ACC112 (cell line): Measurements from ENCODE around the gene OR2AT4.
"Not testable (repeated sequence)": the region's sequence is repeated elsewhere in the genome, so short reads cannot be mapped to it uniquely, and the experiment has no call there.

ENCODE experiments used
- H2AFZ ChIP-seq: fragments of 200-600 bp; sonication (generic); one replicate; pipeline ENCODE4 v1.6.0; 2017; ENCODE audit warnings: antibody characterized with exemption, low read length; ENCODE audit not compliant: unreplicated experiment
- H3K27ac ChIP-seq: fragments of 200-600 bp; sonication (generic); 2 replicates; pipeline ENCODE4 v1.5.1; 2014; ENCODE audit warnings: low read depth, mild to moderate bottlenecking, antibody characterized with exemption, low read length, moderate library complexity
- H3K27me3 ChIP-seq: fragments of 200-600 bp; sonication (generic); 2 replicates; pipeline ENCODE4 v1.6.1; 2014; ENCODE audit warnings: mild to moderate bottlenecking, antibody characterized with exemption, low read length, moderate library complexity, mixed read lengths; ENCODE audit not compliant: insufficient read depth
- H3K36me3 ChIP-seq: fragments of 200-600 bp; sonication (generic); 2 replicates; pipeline ENCODE4 v1.6.1; 2016; ENCODE audit warnings: mild to moderate bottlenecking, antibody characterized with exemption, low read length, moderate library complexity, mixed read lengths; ENCODE audit not compliant: insufficient read depth
- H3K4me1 ChIP-seq: fragments of 200-600 bp; sonication (generic); one replicate; pipeline ENCODE4 v1.6.1; 2016; ENCODE audit warnings: low read length, mixed read lengths; ENCODE audit not compliant: insufficient read depth, unreplicated experiment, control insufficient read depth
- H3K4me3 ChIP-seq: fragments of 200-600 bp; sonication (generic); 2 replicates; pipeline ENCODE4 v1.5.1; 2014; ENCODE audit warnings: mild to moderate bottlenecking, low read depth, low read length
- H3K79me2 ChIP-seq: fragments of 200-600 bp; sonication (generic); one replicate; pipeline ENCODE4 v1.6.0; 2016; ENCODE audit warnings: low read length; ENCODE audit not compliant: control insufficient read depth, unreplicated experiment, insufficient read depth

Gene OR2AT4

DNA sequence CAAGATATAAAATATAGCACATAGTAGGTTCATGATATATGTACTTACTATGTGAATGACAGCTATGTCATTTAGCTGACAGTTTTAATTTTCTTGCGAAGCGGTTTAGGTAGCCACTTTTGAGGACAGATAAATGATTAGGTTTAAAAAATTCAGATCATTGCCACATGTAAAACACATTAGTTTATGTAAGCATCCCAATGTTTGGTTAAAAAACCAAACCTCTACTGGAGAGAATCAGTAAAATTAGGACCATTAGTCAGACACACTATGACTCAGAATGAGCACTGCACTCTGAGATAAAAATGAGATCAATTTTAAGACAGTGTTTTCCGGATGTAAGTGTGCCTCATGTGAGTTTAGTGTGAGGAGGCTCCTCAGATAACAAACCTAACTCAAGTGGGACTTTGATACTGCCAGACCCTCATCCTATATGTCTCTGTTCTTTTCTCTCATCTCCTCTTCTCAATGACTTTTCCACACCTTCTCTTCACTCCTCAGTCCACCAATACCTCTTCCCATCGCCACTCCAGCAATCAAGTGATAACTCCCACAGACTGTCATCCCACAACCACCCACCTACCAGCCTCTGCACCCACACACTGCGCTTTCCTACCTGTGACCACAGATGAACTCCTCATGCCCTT, 6.8 kb upstream of the OR2AT4 start:
- H3K79me2 ChIP-seq = no peaks in the 10 kb centered on the region
- no peaks in the 10 kb centered on the region for H3K27me3 ChIP-seq
- H3K4me1 ChIP-seq = peaks cover 35% of the 10 kb centered on the region
- H2AFZ ChIP-seq = no peak overlapping the region
- H3K36me3 ChIP-seq = no peaks in the 10 kb centered on the region
- H3K27ac ChIP-seq = peak overlapping the region; percentile 32
- 0 out of 2 replicates have a peak overlapping the region, but pooled peaks have one; percentile 11 for H3K4me3 ChIP-seq

DNA sequence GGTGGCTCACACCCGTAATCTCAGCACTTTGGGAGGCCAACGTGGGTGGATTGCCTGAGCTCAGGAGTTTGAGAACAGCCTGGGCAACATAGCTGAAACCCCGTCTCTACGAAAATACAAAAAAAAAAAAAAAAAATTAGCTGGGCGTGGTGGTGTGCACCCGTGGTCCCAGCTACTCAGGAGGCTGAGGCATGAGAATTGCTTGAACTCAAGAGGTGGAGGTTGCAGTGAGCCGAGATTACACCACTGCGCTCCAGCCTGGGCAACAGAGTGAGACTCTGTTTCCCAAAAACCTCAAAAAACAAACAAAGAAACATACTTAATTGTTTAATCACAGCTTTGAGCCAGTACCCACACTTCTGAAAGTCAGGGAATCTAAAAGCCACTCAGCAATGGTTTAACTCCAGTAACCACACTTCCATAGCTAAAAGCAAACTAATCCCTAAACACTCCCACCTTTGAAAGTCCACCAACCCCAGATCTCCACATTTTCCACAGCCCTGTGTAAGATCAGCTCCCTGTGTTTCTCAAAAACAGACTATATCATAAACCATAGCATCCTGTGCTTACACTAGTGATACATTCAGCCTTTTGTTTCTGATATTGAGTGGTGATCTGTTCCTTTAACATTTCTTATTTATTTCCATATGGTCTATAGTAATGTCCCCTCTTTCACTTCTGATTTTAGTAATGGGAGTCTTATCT, 4.9 kb upstream of the OR2AT4 start:
- no peak overlapping the region for H3K27ac ChIP-seq
- H3K4me3 ChIP-seq = no peak overlapping the region
- no peaks in the 10 kb centered on the region for H3K79me2 ChIP-seq
- H3K27me3 ChIP-seq = 0 out of 2 replicates have a peak, but pooled peaks cover 1% of the 10 kb centered on the region
- peaks cover 20% of the 10 kb centered on the region for H3K4me1 ChIP-seq
- H2AFZ ChIP-seq = no peak overlapping the region
- H3K36me3 ChIP-seq = no peaks in the 10 kb centered on the region

DNA sequence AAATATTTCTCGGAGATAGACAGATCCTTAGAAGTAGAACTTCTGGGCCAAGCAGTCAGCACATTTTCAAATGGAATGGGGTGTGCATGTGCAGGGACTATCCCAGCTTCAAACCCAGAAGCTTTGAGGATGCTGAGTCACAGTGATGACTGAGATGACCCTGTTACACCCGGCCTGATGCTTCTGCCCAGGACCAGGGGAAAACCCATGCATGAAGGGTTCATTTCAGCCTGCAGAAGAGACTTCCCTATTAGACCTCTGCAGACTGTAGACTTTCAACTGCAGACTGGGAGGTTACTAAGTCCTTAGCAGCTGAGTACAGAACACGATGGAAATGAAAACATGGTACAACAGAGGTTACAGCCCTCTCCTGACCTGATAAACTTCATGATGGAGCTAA, 3.6 kb upstream of the OR2AT4 start:
- H3K79me2 ChIP-seq = no peaks in the 10 kb centered on the region
- H2AFZ ChIP-seq = no peak overlapping the region
- H3K27me3 ChIP-seq = peaks cover 8% of the 10 kb centered on the region
- no peak overlapping the region; the same call in 1 of the 2 replicates for H3K4me3 ChIP-seq
- H3K4me1 ChIP-seq = peaks cover 20% of the 10 kb centered on the region
- H3K36me3 ChIP-seq = no peaks in the 10 kb centered on the region
- H3K27ac ChIP-seq = peak overlapping the region; percentile 28

DNA sequence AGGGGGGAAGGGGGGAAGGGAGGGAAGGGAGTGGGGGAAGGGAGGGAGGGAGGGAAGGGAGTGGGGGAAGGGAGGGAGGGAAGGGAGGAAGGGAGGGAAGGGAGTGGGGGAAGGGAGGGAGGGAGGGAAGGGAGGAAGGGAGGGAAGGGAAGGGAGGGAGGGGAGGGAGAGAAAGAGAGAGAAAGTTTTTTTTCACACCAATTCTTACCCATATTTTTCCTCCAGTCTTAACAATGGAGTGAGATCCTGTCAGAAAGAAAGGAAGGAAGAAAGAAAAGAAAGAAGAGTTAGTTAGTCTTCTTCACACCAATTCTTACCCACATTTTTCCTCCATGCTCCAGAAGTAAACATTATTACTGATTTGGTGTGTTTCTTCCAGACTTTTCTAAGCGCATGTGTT, 3.0 kb upstream of the OR2AT4 start:
- Histone ChIP-seq H2AFZ (no peak overlapping the region), H3K79me2 (no peaks in the 10 kb centered on the region), H3K4me1 (peaks cover 20% of the 10 kb centered on the region), H3K27ac (peak overlapping the region; percentile 15), H3K27me3 (peaks cover 14% of the 10 kb centered on the region), H3K36me3 (no peaks in the 10 kb centered on the region), H3K4me3 (no peak overlapping the region)

DNA sequence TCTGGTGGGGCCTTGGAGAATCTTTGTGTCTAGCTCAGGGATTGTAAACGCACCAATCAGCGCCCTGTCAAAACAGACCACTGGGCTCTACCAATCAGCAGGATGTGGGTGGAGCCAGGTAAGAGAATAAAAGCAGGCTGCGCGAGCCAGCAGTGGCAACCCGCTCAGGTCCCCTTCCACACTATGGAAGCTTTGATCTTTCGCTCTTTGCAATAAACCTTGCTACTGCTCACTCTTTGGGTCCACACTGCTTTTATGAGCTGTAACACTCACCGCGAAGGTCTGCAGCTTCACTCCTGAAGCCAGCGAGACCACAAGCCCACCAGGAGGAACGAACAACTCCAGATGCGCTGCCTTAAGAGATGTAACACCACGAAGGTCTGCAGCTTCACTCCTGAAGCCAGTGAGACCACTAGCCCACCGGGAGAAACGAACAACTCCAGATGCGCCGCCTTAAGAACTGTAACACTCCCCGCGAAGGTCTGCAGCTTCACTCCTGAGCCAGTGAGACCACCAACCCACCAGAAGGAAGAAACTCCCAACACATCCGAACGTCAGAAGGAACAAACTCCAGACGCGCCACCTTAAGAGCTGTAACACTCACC, 2.3 kb upstream of the OR2AT4 start:
- not testable (repeated sequence) for H3K27ac ChIP-seq, H3K79me2 ChIP-seq, H3K4me3 ChIP-seq, H3K36me3 ChIP-seq, H2AFZ ChIP-seq
- peaks cover 17% of the 10 kb centered on the region for H3K4me1 ChIP-seq
- H3K27me3 ChIP-seq = peaks cover 21% of the 10 kb centered on the region

DNA sequence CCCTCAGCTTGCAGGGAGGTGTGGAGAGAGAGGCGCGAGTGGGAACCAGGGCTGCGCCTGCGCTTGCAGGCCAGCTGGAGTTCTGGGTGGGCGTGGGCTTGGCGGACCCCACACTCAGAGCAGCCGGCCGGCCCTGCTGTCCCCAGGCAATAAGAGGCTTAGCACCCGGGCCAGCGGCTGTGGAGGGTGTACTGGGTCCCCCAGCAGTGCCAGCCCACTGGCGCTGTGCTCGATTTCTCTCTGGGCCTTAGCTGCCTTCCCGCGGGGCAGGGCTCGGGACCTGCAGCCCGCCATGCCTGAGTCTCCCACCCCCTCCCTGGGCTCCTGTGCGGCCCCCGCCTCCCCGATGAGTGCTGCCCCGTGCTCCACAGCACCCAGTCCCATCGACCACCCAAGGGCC, 1.5 kb upstream of the OR2AT4 start:
- H3K27me3 ChIP-seq = peaks cover 26% of the 10 kb centered on the region
- H3K36me3 ChIP-seq = not testable (repeated sequence)

DNA sequence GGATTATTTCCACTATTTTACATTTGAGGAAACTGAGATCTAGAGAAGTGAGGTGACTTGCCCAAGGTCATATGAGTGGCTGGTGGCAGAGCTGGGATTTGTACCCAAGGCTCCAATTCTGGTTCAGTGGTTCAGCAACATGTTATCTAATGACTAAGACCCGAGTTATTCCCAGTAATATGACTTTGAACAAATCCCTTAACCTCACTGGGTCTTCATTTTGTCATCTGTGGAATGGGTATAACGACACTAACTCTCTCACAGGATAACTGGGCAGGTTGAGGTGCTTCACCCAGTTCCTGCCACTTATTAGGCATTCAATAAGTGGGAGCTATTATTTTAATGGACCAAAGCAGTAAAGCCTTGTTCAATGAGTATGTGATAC, 489 bp upstream of the OR2AT4 start:
- Histone ChIP-seq H3K79me2 (no peaks in the 10 kb centered on the region), H3K4me1 (peaks cover 12% of the 10 kb centered on the region), H2AFZ (no peak overlapping the region), H3K4me3 (no peak overlapping the region), H3K27ac (no peak overlapping the region), H3K36me3 (no peaks in the 10 kb centered on the region), H3K27me3 (peaks cover 30% of the 10 kb centered on the region)

More for the DNA sequence above, 1.5 kb upstream of the OR2AT4 start:
- H3K27ac ChIP-seq, H2AFZ ChIP-seq, H3K79me2 ChIP-seq, H3K4me3 ChIP-seq: not testable (repeated sequence)
- H3K4me1 ChIP-seq = peaks cover 12% of the 10 kb centered on the region

DNA sequence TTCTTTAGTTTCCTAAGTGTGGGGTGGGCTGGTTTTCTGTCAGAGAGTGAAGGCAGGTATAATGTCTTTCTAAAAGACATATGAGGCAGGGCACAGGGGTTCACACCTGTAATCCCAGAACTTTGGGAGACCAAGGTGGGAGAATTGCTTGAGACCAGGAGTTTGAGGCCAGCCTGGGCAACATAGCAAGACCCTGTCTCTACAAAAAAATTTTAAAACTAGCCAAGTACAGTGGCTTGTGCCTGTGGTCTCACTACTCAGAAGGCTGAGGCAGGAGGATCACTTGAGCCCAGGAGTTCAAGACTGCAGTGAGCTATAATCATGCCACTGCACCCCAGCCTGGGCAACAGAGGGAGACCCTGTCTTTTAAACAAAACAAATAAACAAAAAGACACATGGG, 2.3 kb downstream of the OR2AT4 start:
- not testable (repeated sequence) for H3K27ac ChIP-seq, H2AFZ ChIP-seq, H3K36me3 ChIP-seq, H3K79me2 ChIP-seq, H3K4me1 ChIP-seq, H3K4me3 ChIP-seq
- H3K27me3 ChIP-seq = peaks cover 53% of the 10 kb centered on the region

DNA sequence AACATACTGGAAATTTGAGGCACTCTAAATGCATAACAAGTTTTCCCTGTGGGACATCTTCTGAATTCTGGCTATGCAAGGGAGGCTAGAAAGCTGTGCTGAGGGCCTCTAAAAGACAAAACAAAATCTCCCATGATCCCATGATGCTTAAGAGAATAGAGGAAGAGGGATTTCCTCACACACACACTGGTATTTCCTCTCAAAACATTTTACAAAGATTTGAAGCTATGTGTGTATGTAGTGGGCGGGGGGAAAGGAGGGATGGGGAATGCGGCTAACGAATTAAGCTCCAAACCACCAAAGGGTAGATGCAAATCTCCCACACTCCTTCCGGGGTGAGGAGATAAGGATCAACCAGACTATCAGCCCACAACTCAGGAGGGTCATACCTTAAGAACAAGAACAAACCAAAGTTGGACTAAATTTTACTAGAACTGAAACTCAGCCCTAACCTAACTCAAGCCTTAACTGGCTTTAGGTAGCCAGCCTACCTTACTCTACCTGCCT, 6.0 kb downstream of the OR2AT4 start:
- Histone ChIP-seq H3K79me2 (no peaks in the 10 kb centered on the region), H2AFZ (no peak overlapping the region), H3K36me3 (no peaks in the 10 kb centered on the region), H3K27me3 (peaks cover 56% of the 10 kb centered on the region), H3K4me1 (no peaks in the 10 kb centered on the region), H3K4me3 (no peak overlapping the region), H3K27ac (no peak overlapping the region)

DNA sequence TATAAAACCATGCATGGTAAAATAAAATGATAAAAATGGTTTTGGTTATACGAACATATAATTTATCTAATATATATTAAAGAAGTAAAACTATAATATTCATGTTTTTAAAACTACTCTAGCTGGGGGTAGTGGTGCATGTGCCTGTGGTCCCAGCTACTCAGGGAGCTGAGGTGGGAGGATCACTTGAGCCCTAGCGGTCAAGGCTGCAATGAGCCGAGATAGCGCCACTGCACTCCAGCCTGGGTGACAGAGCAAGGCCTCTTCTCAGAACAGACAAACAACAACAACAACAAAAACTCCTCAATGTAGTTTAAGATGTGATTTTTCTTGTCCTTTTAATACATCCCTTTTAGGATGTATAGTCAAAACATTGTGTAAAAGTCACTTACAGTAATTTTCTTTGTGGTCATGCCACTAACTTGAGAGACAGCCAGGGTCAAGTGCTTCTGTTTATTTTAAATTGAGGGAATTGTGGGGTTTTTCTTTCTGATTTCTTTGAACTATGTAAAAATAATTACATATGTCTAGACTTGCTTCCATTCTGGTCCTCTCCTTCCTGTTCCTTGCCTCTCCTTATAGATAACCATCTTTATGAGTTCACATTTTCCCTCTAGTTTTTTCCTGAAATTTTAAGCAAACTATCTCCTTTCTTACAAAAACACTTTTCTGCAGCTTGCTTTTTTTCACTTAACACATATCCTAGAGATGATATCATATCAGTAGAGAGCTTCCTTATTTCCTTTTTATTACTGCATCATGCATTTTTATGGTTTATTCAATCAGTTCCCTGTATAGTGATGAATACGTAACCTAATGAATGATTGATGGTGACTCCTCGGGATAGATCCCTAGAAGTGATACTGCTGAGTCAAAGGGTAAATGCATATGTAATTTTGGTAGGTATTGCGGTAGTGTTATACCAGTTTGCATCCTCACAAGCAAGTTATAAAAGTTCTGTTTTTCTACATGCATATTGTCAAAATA, 9.1 kb downstream of the OR2AT4 start:
- H2AFZ ChIP-seq = no peak overlapping the region
- H3K27ac ChIP-seq = no peak overlapping the region
- H3K4me1 ChIP-seq = no peaks in the 10 kb centered on the region
- no peaks in the 10 kb centered on the region for H3K79me2 ChIP-seq
- no peak overlapping the region for H3K4me3 ChIP-seq
- H3K36me3 ChIP-seq = no peaks in the 10 kb centered on the region
- H3K27me3 ChIP-seq = peaks cover 41% of the 10 kb centered on the region
